Stimulated activated CD4-positive, alpha-beta T cell treated with anti-CD3 and anti-CD28 coated beads, Interleukin-1b, Interleukin-23, amount 100 ng/mL, for 24 hours (primary cell): Measurements from ENCODE around the gene SIM2.

Experiments used
- DNase-seq, 4 experiments: peaks; one replicate each; pipeline ENCODE4 v3.0.0-alpha.2; 2020; ENCODE audit warnings: low read depth in 4 of 4, low spot score in 1 of 4

The SIM2 gene

GRCh38 chr21:36700295-36700970 is 1.5 kb downstream of the SIM2 start:
- no peak for DNase-seq

DNA sequence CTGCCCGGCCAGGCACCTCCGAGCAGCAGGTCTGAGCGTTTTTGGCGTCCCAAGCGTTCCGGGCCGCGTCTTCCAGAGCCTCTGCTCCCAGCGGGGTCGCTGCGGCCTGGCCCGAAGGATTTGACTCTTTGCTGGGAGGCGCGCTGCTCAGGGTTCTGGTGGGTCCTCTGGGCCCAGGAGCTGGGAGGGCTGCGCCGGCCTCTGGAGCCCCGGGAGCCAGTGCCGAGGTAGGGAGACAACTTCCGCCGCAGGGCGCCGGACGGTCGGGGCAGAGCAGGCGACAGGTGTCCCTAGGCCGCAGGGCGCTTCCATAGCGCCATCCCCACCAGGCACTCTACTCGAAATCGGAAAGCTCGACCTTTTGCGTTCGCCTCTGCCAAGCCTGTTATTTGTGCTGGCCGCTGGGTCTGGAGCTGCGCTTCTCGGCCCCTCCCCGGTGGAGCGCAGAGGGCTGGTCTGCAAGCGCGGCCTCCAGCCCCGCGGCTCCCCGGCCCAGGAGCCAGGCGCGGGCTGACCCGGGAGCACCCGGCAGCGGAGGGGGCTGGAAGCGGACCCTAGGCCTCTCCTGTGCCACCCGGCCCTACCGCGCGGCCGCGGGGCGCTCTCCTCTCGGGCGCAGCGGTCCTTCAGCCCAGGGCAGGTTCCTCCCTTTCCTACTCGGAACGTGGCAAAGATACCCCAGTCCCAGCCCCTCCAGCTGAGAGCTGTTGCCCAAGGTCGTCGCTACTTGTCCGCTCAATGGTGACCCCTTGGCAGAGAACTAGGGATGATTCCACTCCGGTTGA is 2.2 kb downstream of the SIM2 start:
- no peak for DNase-seq

DNA sequence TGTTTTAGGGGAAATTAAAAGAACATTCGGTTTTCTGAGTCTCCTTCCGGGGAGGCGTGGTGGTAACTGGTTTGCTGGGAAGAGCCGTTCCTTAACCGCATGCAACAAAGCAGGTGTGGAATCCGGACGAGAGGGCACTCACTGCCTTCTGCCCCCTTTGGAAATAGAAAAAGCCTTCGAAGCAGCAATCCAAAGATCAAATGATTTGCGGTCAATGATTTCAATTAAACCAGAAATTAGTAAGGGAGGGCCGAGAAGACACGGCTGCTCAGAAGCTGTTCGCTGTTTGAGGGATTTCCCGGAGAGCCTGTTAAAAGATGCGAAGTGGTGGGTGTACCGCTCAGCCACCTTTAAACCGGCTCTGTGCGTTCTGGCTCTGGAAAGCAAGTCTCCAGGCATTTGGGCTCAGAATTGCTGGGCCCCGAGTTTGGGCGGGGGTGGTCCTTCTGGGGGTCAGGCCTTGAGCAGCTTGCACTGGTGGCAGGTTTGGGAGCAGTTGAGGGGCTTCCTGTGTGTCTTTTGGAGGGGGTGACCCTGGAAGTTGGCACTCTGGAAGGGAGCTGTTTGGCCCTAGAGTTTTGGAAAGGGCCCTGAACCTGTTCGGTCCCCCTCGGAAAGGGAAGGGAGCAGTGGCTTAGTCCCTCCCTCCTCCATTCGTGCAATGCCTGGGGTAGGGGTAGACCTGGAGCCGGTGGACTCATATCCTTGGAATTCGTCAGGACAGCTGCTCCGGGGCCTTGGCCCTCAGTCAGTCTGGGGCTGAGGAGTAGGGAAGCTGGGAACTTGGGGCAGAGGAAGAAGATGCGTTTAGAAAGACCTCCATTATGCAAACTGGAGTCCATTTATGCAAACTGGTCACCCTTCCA is 3.1 kb downstream of the SIM2 start:
- no peak for DNase-seq

DNA sequence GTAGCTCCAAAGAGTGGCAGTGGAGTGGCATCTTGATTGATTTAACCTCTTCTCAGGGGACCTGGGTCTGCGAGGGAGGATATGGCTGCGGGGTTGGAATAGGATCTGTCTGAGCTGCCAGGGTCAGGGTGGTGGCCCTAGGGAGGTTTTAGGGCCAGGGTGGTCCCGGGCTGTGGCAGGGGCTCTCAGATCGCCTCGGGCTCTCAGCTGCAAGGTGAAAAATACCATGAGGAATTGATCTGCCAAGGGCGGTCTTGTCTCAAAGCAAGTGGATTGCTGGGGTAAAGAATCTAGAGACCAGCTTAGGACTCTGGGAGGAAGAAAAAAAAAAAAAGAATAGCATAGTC is 3.7 kb downstream of the SIM2 start:
- no peak for DNase-seq

DNA sequence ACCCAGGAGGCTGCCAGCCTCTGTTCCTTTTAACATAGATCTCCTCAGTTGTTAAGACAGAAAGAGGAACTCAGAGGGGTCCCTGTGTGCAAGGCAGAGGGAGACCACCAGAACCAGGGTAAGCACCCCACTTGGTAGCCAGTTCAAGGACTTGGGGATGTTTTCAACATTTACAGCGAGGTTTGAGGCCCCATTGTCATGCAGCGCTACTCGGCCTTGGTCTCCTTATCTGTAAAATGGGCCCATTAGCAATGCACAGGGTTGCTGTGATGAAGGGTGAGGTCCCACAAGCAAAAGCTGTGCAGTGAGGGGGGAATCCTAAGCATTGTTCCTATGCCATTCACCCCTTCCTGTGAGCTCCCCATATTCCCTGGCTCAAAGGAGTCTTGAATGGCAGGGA is 4.2 kb downstream of the SIM2 start:
- no peak for DNase-seq

- DNase-seq: no peak
These were observed 4.8 kb downstream of the SIM2 start for GRCh38 chr21:36703626-36704280.

DNA sequence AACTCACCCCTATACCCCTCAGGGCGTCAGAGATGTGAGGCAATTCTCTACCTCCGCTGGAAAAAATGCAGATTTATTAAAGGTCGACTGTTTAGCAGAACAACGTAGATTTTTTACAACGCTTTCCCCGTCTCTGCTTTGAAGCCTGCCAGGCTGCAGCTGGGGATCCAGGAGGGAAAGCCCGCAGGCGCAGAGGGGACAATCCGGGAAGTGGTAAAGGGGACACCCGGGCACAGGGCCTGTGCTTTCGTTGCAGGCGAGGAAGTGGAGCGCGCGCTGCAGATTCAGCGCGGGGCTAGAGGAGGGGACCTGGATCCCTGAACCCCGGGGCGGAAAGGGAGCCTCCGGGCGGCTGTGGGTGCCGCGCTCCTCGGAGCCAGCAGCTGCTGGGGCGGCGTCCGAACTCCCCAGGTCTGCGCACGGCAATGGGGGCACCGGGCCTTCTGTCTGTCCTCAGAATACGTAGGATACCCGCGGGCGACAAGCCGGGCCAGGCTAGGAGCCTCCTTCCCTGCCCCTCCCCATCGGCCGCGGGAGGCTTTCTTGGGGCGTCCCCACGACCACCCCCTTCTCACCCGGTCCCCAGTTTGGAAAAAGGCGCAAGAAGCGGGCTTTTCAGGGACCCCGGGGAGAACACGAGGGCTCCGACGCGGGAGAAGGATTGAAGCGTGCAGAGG is 5.5 kb downstream of the SIM2 start:
- no peak for DNase-seq

GRCh38 chr21:36704958-36705678 is 6.2 kb downstream of the SIM2 start:
- DNase-seq: no peak

- DNase-seq: no peak
These were observed 7.0 kb downstream of the SIM2 start for GRCh38 chr21:36705679-36706481.

DNA sequence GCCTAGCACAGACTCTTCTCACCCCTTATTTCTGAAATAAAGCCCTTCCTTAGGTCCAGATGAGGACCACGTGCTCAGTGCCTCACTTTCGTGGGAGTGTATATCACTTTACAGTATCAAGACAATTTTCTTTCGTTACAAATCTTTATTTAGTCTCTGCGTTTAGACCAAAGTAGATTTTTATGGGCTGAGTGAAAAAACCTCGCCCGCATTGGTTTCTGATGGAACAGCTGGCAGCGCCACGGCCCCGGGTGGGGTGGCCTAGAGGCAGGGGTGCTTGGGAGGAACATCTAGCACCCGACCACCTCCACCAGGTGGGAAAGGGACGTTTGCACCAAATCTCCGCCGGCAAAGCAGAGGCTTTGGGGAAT is 7.6 kb downstream of the SIM2 start:
- no peak for DNase-seq

GRCh38 chr21:36706951-36707762 is 8.2 kb downstream of the SIM2 start:
- DNase-seq: no peak

- DNase-seq: no peak
These were observed 8.9 kb downstream of the SIM2 start for GRCh38 chr21:36707763-36708285.

GRCh38 chr21:36708286-36709029 is 9.5 kb downstream of the SIM2 start:
- no peak for DNase-seq

- no peak for DNase-seq
These were observed 10.3 kb downstream of the SIM2 start for GRCh38 chr21:36709030-36709867.

- DNase-seq: no peak
These were observed 11.2 kb downstream of the SIM2 start for GRCh38 chr21:36709868-36710728.

GRCh38 chr21:36710729-36711048 is 11.8 kb downstream of the SIM2 start:
- DNase-seq: no peak
